ENCODE results near the gene UQCR11.

The UQCR11 gene

GRCh38 chr19:1563251-1563650 lies 42.0 kb downstream of the UQCR11 start:
- no peak for DNase-seq

DNA sequence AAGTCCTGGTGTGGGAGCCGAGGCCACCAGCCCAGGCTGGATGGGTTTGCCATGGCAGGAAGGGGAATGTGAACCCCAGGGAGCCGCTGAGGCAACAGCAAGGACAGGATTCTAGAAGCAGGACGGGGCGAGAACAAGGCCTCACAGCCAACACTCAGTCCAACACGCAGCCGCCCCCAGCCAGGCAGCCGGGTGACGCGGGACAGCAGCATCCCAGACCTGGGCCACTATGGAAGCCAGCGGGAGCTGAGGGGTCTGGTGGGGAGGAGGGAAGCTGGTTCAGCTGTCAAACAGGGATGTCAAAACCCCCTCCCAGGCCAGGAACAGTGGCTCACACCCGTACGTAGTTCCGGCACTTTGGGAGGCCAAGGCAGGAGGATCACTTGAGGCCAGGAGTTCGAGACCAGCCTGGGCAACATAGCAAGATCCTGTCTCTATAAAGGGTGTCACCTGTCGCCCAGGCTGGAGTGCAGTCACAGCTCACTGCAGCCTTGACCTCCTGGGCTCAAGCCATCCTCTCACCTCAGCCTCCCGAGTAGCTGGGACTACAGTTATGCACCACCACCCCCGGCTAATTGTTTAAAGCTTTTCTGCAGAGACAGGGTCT lies 43.9 kb downstream of the UQCR11 start:
- DNase-seq = no peak

GRCh38 chr19:1560286-1560882 lies 44.9 kb downstream of the UQCR11 start:
- no peak for DNase-seq

DNA sequence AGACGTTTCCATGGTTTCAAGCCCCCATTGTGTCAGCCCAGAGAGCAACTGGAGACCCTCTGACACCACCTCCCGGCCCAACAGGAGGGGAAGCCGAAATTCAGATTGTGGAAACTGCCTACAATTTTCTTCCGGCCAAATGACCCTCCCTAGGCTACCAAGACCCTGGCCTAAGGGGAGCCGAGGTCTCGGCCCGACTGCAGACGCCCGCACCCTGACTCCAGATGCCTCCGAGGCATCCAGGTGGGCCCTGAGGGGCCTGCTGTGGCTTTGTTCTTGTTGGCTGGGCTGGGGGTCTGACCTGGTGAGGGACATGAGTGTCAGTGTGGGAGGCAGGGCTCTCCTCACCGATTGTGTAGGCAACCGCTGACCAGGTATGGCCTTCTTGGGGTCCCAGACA lies 46.7 kb downstream of the UQCR11 start:
- no peak for DNase-seq

DNA sequence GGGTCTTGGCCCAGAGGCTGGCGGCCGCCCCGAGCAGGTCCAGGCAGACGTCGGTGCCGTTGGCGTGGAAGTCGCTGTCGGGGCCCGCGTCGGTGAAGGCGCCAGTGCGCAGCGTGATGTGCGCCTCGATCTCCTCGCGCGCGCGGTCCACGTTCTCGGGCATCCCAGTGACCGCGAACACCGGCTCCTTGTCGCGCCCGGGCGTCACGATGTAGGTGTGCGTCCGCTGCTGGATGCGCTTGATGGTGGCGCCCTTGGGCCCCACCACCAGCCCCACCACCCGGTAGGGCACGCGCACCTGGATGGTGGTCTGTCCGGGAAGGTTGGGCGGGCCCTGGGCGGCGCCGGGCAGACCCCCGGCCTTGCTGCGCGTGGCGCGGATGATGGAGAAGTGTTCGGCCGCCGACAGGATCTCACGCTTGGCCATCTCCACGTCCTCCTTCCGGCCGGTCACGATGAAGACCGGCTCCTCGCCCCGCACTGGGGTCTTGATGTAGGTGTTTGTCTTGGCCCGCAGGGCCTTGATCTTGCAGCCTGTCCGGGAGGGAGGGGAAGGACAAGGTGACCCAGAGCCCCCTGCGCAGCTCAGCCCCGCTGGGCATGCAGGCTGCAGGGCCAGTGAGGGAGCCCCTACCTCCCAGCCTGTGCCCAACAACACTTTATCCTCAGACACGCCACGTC lies 48.7 kb downstream of the UQCR11 start:
- no peak for DNase-seq

GRCh38 chr19:1555487-1556389 lies 49.5 kb downstream of the UQCR11 start:
- no peak for DNase-seq

DNA sequence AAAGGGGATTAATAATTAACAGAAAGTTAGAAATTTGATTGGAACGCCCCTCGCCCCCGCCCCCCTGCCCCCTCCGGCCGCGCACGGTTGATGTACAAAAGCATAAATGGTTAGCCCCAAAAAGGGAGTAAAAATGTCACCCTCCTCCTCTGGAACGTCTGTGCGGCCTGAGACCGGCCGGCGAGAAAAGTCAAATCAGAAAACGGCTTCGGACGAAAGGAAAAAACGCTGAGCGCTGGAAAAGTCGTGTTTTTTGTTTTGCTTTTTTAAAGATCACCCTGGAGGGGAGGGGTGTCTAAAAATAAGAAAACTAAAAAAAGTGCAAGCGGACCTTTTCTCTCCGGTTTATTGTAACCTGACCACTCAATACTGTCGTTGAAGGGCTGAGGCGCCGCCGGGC lies 50.3 kb downstream of the UQCR11 start:
- no peak for DNase-seq

DNA sequence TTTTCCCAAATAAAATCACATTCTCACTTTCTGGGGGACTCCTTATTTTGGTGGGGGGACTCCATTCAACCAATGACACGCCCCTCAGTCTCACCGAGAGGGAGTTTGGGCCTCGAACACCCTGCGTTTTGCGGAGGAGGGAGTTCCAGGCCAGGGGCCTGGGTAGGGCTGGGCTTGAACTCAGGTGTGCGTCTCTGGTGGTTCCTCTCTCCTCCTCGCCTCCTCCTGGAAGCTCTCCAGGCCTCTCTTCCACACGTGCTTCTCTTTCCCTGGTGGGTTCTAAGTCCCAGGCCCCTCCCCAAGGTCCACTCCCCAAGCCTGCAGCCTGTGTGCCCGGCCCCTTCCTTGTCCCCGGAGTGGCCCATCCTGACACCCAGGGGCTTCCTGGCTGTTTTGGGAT lies 51.8 kb downstream of the UQCR11 start:
- DNase-seq = no peak

- DNase-seq = no peak
These were observed 53.9 kb downstream of the UQCR11 start for GRCh38 chr19:1551068-1552040.

DNA sequence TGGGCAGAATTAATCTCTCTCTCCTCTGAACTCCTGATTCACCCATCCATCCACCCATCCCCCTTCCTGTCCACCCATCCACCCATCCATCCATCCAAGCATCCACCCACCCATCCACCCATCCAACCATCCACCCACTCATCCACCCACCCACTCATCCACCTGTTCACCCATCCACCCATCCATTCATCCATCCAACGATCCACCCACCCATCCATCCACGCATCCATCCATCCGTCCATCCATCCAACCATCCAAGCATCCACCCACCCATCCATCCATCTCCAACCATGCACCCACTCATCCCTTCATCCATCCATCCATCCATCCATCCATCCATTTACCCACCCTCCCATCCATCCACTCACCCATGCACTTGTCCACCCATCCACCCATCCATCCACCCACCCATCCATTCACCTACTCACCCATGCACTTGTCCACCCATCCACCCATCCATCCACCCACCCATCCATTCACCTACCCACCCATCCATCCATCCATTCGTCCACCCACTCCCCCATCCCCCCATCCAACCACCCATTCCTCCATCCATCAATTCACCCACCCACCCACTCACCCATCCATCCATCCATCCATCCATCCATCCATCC lies 55.8 kb downstream of the UQCR11 start:
- no peak for DNase-seq
